ENCODE results near the gene ST7.

Gene ST7

DNA sequence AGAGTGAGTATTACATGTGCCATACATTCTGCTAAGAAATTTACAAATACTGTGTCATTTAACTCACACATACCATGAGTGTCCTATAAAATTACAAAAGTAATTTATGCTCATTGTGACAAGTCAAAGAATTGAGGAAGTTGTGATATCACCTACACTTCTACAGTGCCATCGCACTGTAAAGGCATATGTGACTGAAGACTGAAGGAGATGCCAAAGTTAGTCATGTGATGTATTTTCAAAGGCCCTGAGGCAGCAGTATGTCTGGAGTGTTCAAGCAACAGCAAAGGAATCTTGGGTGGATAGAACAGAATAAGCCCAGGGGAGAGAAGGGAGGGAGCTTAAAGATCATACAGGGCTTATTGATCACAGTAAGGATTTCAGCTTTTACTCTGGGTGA lies 192.8 kb downstream of the ST7 start:
- in situ Hi-C loops (cut with MboI; ENCODE audit: low sequenced_read_pairs), result no loop called here

GRCh38 chr7:117146511-117146910 lies 193.2 kb downstream of the ST7 start:
- in situ Hi-C loops (cut with MboI; ENCODE audit: low sequenced_read_pairs), result no loop called here

DNA sequence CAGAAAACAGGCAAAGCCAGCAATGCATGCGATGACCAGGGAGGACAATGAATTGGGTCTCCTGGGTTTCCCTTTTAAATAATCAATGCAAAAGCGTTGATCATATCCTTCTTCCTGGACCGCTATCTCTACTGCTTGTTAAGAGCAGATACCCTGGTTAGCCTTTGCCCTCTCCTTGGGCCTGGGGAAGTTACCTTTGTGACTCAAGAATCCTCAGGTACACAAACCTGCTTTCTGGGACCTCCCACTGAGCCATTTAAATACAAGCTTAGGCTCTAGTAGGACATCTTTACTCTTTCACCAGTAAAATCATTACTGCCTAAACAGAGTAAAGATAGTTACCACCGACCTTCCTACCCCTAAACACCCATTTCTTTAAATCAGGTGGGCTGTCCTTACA lies 195.7 kb downstream of the ST7 start:
- in situ Hi-C loops (cut with MboI; ENCODE audit: low sequenced_read_pairs), result no loop called here

DNA sequence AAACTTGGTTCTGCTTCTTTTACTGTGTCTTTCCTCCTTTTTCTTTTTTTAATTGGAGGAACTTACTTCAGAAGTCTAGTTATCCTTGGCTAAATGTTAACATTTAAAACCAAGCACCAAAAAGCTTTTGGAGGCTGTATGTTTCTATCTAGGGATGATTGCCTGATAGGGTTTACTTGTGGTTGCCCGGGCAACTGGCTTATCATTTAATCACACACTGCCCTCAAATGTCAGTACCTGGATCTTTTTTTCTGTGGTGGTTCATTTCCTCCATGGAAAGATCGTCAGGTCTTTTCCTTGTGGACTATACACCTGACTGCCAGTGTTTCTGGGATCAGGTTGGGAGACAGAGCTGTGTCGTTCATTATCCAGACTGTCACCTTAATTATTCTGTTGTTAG lies 196.4 kb downstream of the ST7 start:
- in situ Hi-C loops (cut with MboI; ENCODE audit: low sequenced_read_pairs), result no loop called here

- in situ Hi-C loops (cut with MboI; ENCODE audit: low sequenced_read_pairs), result no loop called here
Measured at GRCh38 chr7:117152213-117153007, 199.1 kb downstream of the ST7 start.

DNA sequence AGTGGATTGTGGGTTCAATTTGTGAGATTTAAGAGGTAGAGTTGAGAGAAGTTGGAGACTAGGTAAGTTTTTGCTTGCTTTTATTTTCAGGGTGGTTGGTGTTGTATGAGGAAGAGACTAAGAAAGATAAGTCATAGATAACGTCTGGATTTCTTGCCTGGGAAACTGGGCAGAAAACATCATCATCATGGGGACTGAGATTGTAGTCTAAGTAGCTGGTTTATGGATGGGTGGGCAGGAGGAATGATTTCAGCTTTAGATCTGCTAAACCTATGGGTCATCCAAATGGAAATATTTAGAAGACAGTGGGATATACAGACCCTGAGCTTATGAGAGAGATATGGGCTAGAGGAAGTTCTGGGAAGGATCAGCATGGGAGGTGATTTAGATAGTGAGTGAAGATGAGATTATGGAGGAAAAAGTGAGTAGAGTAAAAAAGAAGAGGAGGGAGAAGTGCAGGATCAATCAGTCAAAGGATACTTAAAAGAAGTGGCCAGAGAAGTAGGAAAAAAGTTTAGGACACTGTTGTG lies 199.8 kb downstream of the ST7 start:
- in situ Hi-C loops (cut with MboI; ENCODE audit: low sequenced_read_pairs), result no loop called here

DNA sequence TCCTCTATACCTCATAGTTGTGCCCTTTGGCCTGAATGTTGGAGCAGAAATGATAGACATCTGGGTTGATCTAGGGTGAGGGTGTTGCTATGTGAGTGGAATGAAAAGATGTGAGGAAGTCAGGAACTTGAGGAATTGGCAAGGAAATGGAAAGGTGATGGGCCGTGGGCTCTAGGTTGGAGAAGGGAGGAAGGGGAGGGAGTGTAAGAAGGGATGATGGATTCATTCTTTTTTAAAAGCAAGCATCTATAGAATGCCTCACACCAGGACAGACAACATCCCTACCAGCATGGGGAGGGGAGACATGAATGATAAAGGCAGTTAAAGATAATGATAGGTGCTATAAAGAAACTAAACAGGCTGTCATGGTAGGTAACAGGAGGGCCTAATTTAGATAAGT lies 201.4 kb downstream of the ST7 start:
- in situ Hi-C loops (cut with MboI; ENCODE audit: low sequenced_read_pairs), result no loop called here

DNA sequence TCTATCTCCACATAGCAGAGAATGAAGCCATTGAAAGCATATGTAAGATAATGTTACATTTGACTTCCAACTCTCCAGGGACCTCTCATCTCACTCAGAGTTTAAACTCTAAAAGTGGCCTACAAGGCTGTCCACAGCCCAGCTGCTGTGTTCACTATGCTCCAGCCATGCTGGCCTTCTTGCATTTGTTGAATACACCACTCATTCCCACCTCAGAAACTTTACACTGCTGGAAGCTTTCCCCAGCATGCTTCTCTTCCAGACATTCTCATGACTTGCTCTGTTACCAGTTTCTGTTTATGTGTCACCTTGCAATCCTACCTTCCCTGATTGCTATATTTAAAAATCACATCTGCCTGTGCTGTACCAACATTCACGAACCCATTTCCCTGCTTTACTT lies 202.4 kb downstream of the ST7 start:
- in situ Hi-C loops (cut with MboI; ENCODE audit: low sequenced_read_pairs), result no loop called here

GRCh38 chr7:117157241-117158209 lies 204.2 kb downstream of the ST7 start:
- in situ Hi-C loops (cut with MboI; ENCODE audit: low sequenced_read_pairs), result no loop called here

DNA sequence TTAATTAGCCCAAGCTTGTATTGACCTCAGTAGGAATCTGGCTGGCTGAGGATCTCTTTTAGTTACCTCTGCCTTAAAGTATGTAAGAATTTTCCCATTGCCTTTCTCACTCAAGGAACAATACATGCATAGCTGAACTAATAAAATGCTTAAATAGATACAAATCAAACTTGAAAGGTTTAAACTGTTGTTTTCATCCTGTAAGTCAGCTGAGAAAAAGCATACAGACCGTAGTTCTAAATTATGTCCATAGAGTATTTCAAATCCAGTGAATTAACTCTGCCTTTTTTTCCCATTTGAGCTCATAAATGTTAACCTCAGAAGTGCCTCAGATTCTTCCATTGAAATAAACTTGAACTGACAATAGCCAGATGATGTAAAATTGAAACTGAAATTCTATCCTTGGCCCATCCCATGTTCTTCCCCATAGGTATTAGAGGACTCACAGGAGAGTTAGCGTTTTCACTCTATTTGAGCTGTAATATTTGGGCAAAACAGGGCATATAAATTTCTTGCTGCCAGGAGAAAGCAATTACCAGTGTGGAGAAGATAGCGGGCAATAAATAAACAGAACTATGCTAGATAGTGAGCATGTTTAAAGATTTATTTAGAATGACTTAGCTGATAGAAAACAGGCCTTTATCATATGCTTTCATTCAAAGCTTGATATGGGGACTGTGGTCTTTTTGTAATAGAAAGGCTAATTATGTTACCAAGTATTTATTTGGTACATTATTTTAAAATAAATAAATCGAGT lies 205.8 kb downstream of the ST7 start:
- in situ Hi-C loops (cut with MboI; ENCODE audit: low sequenced_read_pairs), result no loop called here

DNA sequence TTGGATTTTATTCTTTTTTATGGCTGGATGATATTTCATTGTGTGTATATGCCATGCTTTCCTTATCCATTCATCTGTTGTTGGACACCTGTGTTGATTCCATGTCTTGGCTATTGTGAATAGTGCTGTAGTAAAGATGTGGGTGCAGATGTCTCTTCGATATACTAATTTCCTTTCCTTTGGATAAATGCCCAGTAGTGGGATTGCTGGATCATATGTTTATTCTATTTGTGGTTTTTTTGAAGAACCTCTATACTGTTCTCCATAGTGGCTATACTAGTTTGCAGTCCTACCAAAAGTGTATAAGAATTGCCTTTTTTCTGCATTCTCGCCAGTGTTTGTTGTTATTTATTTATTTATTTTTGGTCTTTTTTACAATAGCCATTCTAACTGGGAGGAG lies 209.8 kb downstream of the ST7 start:
- in situ Hi-C loops (cut with MboI; ENCODE audit: low sequenced_read_pairs), result no loop called here

DNA sequence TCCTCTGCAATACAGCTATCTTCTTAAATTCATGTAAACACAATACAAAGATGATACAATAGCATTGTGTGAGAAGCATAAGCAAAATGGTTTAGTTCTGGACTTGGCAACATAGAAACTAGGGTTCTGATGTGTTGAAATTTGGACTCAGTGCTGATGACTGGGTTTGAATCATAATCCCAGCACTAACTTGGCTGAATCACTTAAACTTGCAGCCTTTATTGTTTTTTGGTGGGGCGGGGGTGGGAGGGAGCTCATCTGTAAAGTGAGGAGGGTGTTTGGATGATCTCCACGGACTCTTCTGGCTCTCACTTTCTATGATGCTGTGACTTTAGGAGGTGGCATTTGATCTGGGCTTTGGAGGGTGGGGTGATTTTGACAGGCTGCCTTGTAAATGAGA lies 211.3 kb downstream of the ST7 start:
- in situ Hi-C loops (cut with MboI; ENCODE audit: low sequenced_read_pairs), result no loop called here

DNA sequence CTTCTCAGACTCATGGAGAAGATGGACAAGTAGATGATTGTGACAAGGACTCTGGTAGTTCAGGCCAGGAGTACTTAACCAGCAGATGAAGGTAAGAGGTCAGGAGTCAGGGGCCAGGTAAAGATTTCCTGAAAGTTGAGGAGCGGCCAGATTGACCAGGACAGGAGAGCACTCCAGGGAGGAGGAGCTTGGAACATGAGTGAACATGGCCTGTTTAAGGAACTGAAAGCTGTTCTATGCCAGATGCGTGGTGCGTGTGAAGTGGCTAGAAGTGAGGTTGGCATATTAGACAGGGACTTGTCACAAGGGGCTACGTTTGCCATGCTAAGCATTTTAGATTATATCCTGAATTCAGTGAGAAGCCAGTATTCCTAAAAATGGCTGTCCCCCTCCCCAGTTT lies 212.4 kb downstream of the ST7 start:
- in situ Hi-C loops (cut with MboI; ENCODE audit: low sequenced_read_pairs), result no loop called here

DNA sequence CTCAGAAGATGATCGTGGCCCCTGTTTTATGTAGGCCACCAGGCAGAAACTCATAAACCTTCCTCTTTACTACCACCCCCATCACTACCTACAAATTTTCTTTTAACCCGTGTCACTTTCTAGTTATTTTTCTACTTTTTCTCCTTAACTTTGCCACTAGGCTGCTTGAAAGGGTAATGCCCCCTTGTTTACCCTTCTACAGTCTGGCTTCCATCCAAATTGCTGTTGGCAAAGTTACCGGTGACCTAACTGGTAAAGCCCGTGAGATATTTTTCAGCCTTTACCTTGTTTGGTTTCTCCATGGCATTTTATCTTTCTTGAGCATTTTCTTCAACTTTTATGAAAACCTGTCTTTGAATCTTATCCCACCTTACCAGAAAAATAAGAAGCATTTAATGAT lies 216.6 kb downstream of the ST7 start:
- in situ Hi-C loops (cut with MboI; ENCODE audit: low sequenced_read_pairs), result no loop called here

GRCh38 chr7:117171106-117171505 lies 217.8 kb downstream of the ST7 start:
- in situ Hi-C loops (cut with MboI; ENCODE audit: low sequenced_read_pairs), result no loop called here

- in situ Hi-C loops (cut with MboI; ENCODE audit: low sequenced_read_pairs), result no loop called here
Measured at GRCh38 chr7:117172283-117172682, 219.0 kb downstream of the ST7 start.

DNA sequence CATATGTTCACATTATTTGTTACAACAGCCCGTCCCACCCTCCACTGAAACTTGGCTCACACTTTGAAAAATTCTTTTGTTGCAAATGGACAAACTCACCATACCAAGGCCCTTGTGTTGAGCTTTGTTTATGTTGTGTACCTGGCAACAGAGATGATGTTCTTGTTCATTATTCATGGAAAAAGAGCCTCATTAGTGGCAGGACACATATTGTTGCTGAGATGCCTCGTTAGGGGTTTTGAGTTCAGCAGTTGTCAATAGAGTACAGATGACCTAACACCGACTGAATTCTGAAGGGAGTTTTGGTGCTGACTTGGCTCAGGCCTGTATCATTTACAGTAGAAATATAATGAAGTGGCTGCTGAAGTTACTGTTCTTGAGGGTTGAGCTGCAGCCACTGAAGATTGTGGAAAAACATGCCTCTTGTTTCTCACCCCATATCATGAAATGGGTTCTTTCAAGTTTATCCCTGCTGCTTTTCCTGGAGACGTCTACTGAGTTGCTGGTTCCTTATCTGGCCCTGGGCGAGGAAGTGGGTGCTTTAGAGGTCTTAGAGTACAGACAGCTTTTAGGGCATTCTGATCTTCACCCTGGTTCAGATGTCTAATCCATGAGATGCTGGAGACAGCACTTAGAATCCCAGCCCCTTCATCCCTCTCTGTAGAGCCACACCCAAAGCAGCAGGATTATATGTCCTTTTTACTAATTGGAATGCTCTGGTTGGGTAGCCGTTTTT lies 219.9 kb downstream of the ST7 start:
- in situ Hi-C loops (cut with MboI; ENCODE audit: low sequenced_read_pairs), result no loop called here

DNA sequence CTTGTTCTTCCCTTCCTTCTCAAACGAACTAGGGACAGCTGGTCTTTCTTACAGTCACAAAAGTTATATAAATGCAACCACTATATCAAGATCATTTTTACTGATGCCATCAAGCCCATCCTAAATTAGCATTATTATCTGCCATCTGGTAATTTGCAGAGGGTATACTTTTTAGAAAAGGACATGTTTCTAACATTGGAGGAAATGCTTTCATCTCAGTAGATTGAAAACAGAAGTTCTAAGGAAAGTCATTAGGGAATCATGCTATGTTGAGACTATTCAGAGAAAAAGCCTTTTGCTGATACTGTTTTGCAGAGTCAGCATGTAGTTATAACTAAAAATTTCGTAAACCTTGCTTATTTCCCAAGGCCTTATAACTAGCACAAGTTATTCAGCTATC lies 222.9 kb downstream of the ST7 start:
- in situ Hi-C loops (cut with MboI; ENCODE audit: low sequenced_read_pairs), result no loop called here

- in situ Hi-C loops (cut with MboI; ENCODE audit: low sequenced_read_pairs), result no loop called here
Measured at GRCh38 chr7:117178600-117178999, 225.3 kb downstream of the ST7 start.

DNA sequence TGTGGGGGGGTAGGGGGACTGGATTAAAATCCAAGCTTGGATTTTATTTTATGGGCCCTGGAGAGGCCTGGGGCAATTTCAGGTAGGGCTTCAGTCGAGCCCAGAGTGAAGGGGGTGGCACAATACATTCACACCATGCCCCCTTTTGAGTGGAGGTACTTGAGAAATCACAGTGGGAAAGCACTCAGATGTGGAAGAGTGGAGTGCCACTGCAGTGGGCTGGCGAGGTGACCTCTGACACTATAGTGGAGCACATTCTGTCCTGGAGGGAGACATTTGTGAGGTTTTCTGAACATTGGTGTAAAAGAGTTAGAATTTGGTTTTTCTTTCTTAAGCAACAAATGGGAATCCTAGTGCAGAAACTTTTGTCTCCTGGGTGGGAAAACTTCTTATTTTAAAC lies 226.4 kb downstream of the ST7 start:
- in situ Hi-C loops (cut with MboI; ENCODE audit: low sequenced_read_pairs), result no loop called here
